Left colon (tissue), 2 donors: ENCODE data around the gene LRIG1. TPM values are rescaled to one million over a fixed set of nuclear protein-coding genes. Genes with fewer than 3 reads are reported as not detected.

Experiments
- ATAC-seq: fragments of 200-7000 bp; cut with Tn5 transposase; one replicate; pipeline ENCODE4 v1.9.1; 2020; ENCODE audit warnings: mild to moderate bottlenecking, moderate library complexity
- DNase-seq, 2 donors: peaks; one replicate each; pipeline ENCODE4 v3.0.0-alpha.2; 2020
- intact Hi-C, 2 donors: fragments of 100-400 bp; cut with DNase I in 1 of 2; cut with micrococcal nuclease in 1 of 2; formaldehyde crosslinking; loops; one replicate each; pipeline versions ENCODE4 v1.11.2 to v1.14.0; 2022; cut with DNase I, micrococcal nuclease
- total RNA-seq, 2 donors: library from RNA; stranded (reverse); fragmentation: NEBNext Ultra II Directional; extraction: Animal tissue kit (Norgen Biotek cat#: 25700); gene quantifications; one replicate each; pipeline ENCODE4 v1.2.1, GENCODE V29; 2021
- donor health status: DM: no; HTN: no; CAD: no.
- donor health status: DM: yes; HTN: yes; CAD: no.

The LRIG1 gene
- total RNA-seq, 2 donors from 2014 or later, result 55.4 to 57.0 TPM

GRCh38 chr3:66386925-66387650, 113.7 kb downstream of the LRIG1 start:
- ATAC-seq, result no peak
- intact Hi-C loops, result no loop called here
- no peak for DNase-seq

- intact Hi-C loops, result no loop called here
- ATAC-seq, result no peak
- DNase-seq, result no peak
These were observed 114.6 kb downstream of the LRIG1 start for GRCh38 chr3:66386011-66386924.

GRCh38 chr3:66385066-66385465, 115.8 kb downstream of the LRIG1 start:
- ATAC-seq (no peak), DNase-seq (no peak)
- intact Hi-C loops, result no loop called here

- ATAC-seq, result no peak
- DNase-seq, result no peak
- intact Hi-C loops, result no loop called here
These were observed 116.7 kb downstream of the LRIG1 start for GRCh38 chr3:66383998-66384745.

- ATAC-seq (no peak), DNase-seq (no peak)
- intact Hi-C loops, result no loop called here
These were observed 117.8 kb downstream of the LRIG1 start for GRCh38 chr3:66383023-66383422.

GRCh38 chr3:66382142-66382541, 118.7 kb downstream of the LRIG1 start:
- DNase-seq (no peak), ATAC-seq (no peak)
- intact Hi-C loops, result no loop called here

GRCh38 chr3:66381626-66382025, 119.2 kb downstream of the LRIG1 start:
- intact Hi-C loops, result no loop called here
- ATAC-seq, result no peak
- no peak for DNase-seq

- intact Hi-C loops, result no loop called here
- DNase-seq (no peak), ATAC-seq (no peak)
These were observed 120.5 kb downstream of the LRIG1 start for GRCh38 chr3:66380200-66380932.

GRCh38 chr3:66379565-66379964, 121.3 kb downstream of the LRIG1 start:
- DNase-seq, result no peak
- intact Hi-C loops, result loop anchor here in 1 of 2 donors (10.0 kb wide), 1 partner anchor 105 kb away; no protein-coding TSS in a partner anchor
- ATAC-seq, result no peak

GRCh38 chr3:66378256-66378655, 122.6 kb downstream of the LRIG1 start:
- DNase-seq (peak in 1 of 2 donors; percentile 49), ATAC-seq (peak; percentile 17)
- intact Hi-C loops, result loop anchor here in 1 of 2 donors (10.0 kb wide), 1 partner anchor 103 kb away; no protein-coding TSS in a partner anchor

GRCh38 chr3:66377800-66378199, 123.0 kb downstream of the LRIG1 start:
- no peak for ATAC-seq
- intact Hi-C loops, result loop anchor here in 1 of 2 donors (10.0 kb wide), 1 partner anchor 103 kb away; no protein-coding TSS in a partner anchor
- DNase-seq, result no peak

GRCh38 chr3:66376568-66376967, 124.3 kb downstream of the LRIG1 start:
- ATAC-seq (peak; percentile 87), DNase-seq (peak; percentile 57 to 75)
- intact Hi-C loops, result loop anchor here in 1 of 2 donors (10.0 kb wide), 1 partner anchor 102 kb away; no protein-coding TSS in a partner anchor

GRCh38 chr3:66372681-66373350, 128.0 kb downstream of the LRIG1 start:
- DNase-seq (peak; percentile 60 to 68), ATAC-seq (peak; percentile 79)
- intact Hi-C loops, result loop anchor here in 1 of 2 donors (10.0 kb wide), 1 partner anchor 98 kb away; no protein-coding TSS in a partner anchor

GRCh38 chr3:66371432-66371831, 129.4 kb downstream of the LRIG1 start:
- DNase-seq (no peak), ATAC-seq (no peak)
- intact Hi-C loops, result loop anchor here in 1 of 2 donors (10.0 kb wide), 1 partner anchor 97 kb away; no protein-coding TSS in a partner anchor

GRCh38 chr3:66370179-66370578, 130.6 kb downstream of the LRIG1 start:
- intact Hi-C loops, result loop anchor here in 1 of 2 donors (10.0 kb wide), 1 partner anchor 95 kb away; no protein-coding TSS in a partner anchor
- ATAC-seq (no peak), DNase-seq (no peak)

GRCh38 chr3:66367979-66368378, 132.8 kb downstream of the LRIG1 start:
- ATAC-seq, result no peak
- intact Hi-C loops, result no loop called here
- DNase-seq, result no peak

- DNase-seq (no peak), ATAC-seq (no peak)
- intact Hi-C loops, result no loop called here
These were observed 134.1 kb downstream of the LRIG1 start for GRCh38 chr3:66366747-66367146.

GRCh38 chr3:66365080-66365479, 135.7 kb downstream of the LRIG1 start:
- DNase-seq, result no peak
- intact Hi-C loops, result no loop called here
- ATAC-seq, result peak; percentile 62
